ENCODE data around the gene GALNS.

DNA sequence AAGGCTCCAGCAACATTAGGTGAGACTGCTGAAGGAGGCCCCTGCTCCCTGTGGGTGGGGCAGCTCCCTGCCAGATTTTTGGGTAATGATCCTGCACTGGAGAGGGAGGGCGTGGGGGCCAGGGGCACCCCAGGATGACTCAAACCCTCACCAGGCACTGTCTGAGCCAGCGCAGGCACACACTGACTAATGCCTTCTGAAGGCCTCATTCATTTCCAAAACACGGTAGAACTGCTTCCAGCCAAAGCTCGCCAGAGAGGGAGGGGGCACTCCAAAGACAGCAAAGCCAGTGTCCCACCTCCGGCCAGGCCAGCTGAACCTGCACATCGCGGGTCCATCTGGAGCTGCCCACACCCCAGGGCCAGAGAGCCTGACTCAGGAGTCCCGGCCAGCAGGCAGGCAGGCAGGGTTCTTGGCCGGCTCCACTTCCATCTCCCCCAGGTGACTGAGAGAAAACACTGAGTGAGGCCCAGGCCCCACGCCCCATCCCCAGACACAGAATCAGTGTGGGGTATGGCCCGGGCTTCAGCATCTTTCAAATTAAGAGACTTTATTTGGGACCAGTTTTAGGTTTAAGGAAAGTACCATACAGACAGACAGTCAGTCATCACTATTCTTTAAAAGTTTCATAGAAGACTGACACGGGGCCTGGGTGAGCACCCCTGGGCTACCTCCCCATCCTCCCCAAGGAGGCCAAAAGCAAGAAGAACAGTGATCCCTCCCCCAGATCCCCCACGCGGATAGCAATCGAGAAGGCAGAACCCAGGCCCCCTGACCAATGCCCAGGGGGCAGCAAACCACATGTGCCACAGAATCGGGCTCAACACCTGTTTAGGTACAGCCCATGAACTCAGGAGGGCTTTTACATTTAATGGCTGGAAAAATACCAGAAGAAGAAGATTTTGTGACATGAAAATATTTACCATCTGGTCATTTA, 74.0 kb downstream of the GALNS start:
- TF ChIP-seq, protein P1, sequence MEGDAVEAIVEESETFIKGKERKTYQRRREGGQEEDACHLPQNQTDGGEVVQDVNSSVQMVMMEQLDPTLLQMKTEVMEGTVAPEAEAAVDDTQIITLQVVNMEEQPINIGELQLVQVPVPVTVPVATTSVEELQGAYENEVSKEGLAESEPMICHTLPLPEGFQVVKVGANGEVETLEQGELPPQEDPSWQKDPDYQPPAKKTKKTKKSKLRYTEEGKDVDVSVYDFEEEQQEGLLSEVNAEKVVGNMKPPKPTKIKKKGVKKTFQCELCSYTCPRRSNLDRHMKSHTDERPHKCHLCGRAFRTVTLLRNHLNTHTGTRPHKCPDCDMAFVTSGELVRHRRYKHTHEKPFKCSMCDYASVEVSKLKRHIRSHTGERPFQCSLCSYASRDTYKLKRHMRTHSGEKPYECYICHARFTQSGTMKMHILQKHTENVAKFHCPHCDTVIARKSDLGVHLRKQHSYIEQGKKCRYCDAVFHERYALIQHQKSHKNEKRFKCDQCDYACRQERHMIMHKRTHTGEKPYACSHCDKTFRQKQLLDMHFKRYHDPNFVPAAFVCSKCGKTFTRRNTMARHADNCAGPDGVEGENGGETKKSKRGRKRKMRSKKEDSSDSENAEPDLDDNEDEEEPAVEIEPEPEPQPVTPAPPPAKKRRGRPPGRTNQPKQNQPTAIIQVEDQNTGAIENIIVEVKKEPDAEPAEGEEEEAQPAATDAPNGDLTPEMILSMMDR (IDR thresholded peaks at IDR 0.05; ENCODE audit: poor library complexity) = no peak
- no peak for TF ChIP-seq EZH2 (IDR thresholded peaks at IDR 0.05; ENCODE audit: borderline replicate concordance)
